HEK293T (cell line): Measurements from ENCODE around the gene UNCX.

Experiments
- CTCF ChIA-PET: fragments of 350-600 bp; formaldehyde crosslinking; extraction: SDS; loops from one replicate; lab custom pipeline; 2021; ENCODE audit warnings: antibody characterized with exemption, inconsistent platforms; lab: Yijun Ruan, JAX
- POLR2A ChIA-PET: fragments of 350-600 bp; formaldehyde crosslinking; extraction: SDS; loops from one replicate; lab custom pipeline; 2020; ENCODE audit warnings: antibody characterized with exemption, inconsistent platforms; lab: Yijun Ruan, JAX
- DNase-seq: peaks from one replicate; pipeline ENCODE4 v3.0.0; 2012; ENCODE audit warnings: mixed read lengths; ENCODE audit errors: extremely low spot score
- ARNT ChIP-seq: fragments of 450-650 bp; IDR thresholded peaks from 2 replicates; pipeline ENCODE4 v1.6.1; 2017; ENCODE audit warnings: mild to moderate bottlenecking
- BHLHE40 ChIP-seq: fragments of 450-650 bp; IDR thresholded peaks from 2 replicates; pipeline ENCODE4 v1.6.1; 2016; ENCODE audit warnings: mild to moderate bottlenecking, moderate library complexity, borderline replicate concordance
- CTBP1 ChIP-seq: fragments of 450-650 bp; IDR thresholded peaks from 2 replicates; pipeline ENCODE4 v1.6.1; 2016; ENCODE audit warnings: borderline replicate concordance
- ELF4 ChIP-seq: fragments of 450-650 bp; IDR thresholded peaks from 2 replicates; pipeline ENCODE4 v1.6.1; 2017; ENCODE audit warnings: antibody characterized with exemption
- FOXA1 ChIP-seq: fragments of 450-650 bp; IDR thresholded peaks from 2 replicates; pipeline ENCODE4 v1.6.1; 2016; ENCODE audit warnings: mild to moderate bottlenecking
- FOXK2 ChIP-seq: fragments of 450-650 bp; IDR thresholded peaks from 2 replicates; pipeline ENCODE4 v1.6.1; 2016; ENCODE audit warnings: mild to moderate bottlenecking
- FOXM1 ChIP-seq: fragments of 450-650 bp; IDR thresholded peaks from 2 replicates; pipeline ENCODE4 v1.6.1; 2017; ENCODE audit warnings: mild to moderate bottlenecking, borderline replicate concordance
- HDGF ChIP-seq: fragments of 450-650 bp; IDR thresholded peaks from 2 replicates; pipeline ENCODE4 v1.6.1; 2017; ENCODE audit warnings: antibody characterized with exemption, borderline replicate concordance
- L3MBTL2 ChIP-seq: fragments of 450-650 bp; conservative IDR thresholded peaks from 2 replicates; pipeline ENCODE4 v1.6.1; 2016; ENCODE audit warnings: mild to moderate bottlenecking
- LEF1 ChIP-seq: fragments of 450-650 bp; IDR thresholded peaks from 2 replicates; pipeline ENCODE4 v1.6.1; 2017; ENCODE audit warnings: mild to moderate bottlenecking, borderline replicate concordance
- NFRKB ChIP-seq: fragments of 450-650 bp; IDR thresholded peaks from 2 replicates; pipeline ENCODE4 v1.6.1; 2016; ENCODE audit warnings: mild to moderate bottlenecking, moderate library complexity
- PKNOX1 ChIP-seq: fragments of 450-650 bp; IDR thresholded peaks from 2 replicates; pipeline ENCODE4 v1.6.1; 2016
- SP1 ChIP-seq: fragments of 450-650 bp; IDR thresholded peaks from 2 replicates; pipeline ENCODE4 v1.6.1; 2017
- SUZ12 ChIP-seq: fragments of 450-650 bp; IDR thresholded peaks from 2 replicates; pipeline ENCODE4 v1.6.1; 2016; ENCODE audit warnings: mild to moderate bottlenecking
- TARDBP ChIP-seq: fragments of 450-650 bp; IDR thresholded peaks from 2 replicates; pipeline ENCODE4 v1.6.1; 2016
- ZNF384 ChIP-seq: fragments of 450-650 bp; IDR thresholded peaks from 2 replicates; pipeline ENCODE4 v1.6.1; 2016

UNCX gene

GRCh38 chr7:1226186-1226901 is 6.3 kb upstream of the UNCX start:
- POLR2A ChIA-PET = no interaction called here
- TF ChIP-seq NFRKB (no peak), SUZ12 (no peak), PKNOX1 (no peak), FOXK2 (no peak), FOXM1 (no peak), BHLHE40 (no peak), CTBP1 (no peak), FOXA1 (no peak), ZNF384 (no peak), TARDBP (no peak), L3MBTL2 (no peak), LEF1 (no peak), HDGF (no peak), ARNT (no peak), SP1 (no peak), ELF4 (no peak)
- DNase-seq = no peak
- CTCF ChIA-PET = interaction anchor here (1.3 kb wide), 1 partner anchor 187 kb away, joined by 3 read pairs; no protein-coding TSS in a partner anchor

GRCh38 chr7:1227071-1227804 is 5.4 kb upstream of the UNCX start:
- no peak for DNase-seq
- ChIA-PET CTCF (interaction anchor here (0.6 to 1.3 kb wide), 4 partner anchors 29 to 189 kb away, joined by 3 to 4 read pairs (median 3); no protein-coding TSS in a partner anchor), POLR2A (no interaction called here)
- TF ChIP-seq NFRKB (no peak), SP1 (no peak), FOXK2 (no peak), SUZ12 (no peak), CTBP1 (no peak), FOXA1 (no peak), BHLHE40 (no peak), ELF4 (no peak), L3MBTL2 (no peak), PKNOX1 (no peak), TARDBP (no peak), ARNT (no peak), LEF1 (no peak), HDGF (no peak), ZNF384 (no peak), FOXM1 (no peak)

- TF ChIP-seq FOXM1 (no peak), FOXA1 (no peak), L3MBTL2 (no peak), LEF1 (no peak), HDGF (no peak), ZNF384 (no peak), SUZ12 (no peak), NFRKB (no peak), ARNT (no peak), FOXK2 (no peak), TARDBP (no peak)
- DNase-seq = no peak
- ChIA-PET CTCF (interaction anchor here (0.6 to 1.2 kb wide), 5 partner anchors 30 to 204 kb away, joined by 3 to 4 read pairs (median 3); no protein-coding TSS in a partner anchor), POLR2A (no interaction called here)
These were observed 4.7 kb upstream of the UNCX start for GRCh38 chr7:1227814-1228544.

- CTCF ChIA-PET = interaction anchor here (0.8 to 1.2 kb wide), 3 partner anchors 36 to 204 kb away, joined by 3 read pairs; no protein-coding TSS in a partner anchor
- DNase-seq = no peak
- POLR2A ChIA-PET = no interaction called here
- no peak for TF ChIP-seq HDGF
- TF ChIP-seq SUZ12 = no peak
- TF ChIP-seq FOXM1 = no peak
- TF ChIP-seq NFRKB = no peak
- TF ChIP-seq TARDBP = no peak
- TF ChIP-seq FOXK2 = no peak
- no peak for TF ChIP-seq ELF4
- no peak for TF ChIP-seq CTBP1
- TF ChIP-seq ARNT = no peak
- TF ChIP-seq PKNOX1 = no peak
- no peak for TF ChIP-seq LEF1
- no peak for TF ChIP-seq FOXA1
- no peak for TF ChIP-seq SP1
- TF ChIP-seq L3MBTL2 = no peak
- TF ChIP-seq BHLHE40 = no peak
- no peak for TF ChIP-seq ZNF384
These were observed 4.0 kb upstream of the UNCX start for GRCh38 chr7:1228545-1229201.
